ENCODE results near the gene NAT14.

Gene NAT14

GRCh38 chr19:55453511-55454260 lies 31.3 kb upstream of the NAT14 start:
- DNase-seq (ENCODE audit: low read depth in 2 of 2), result no peak

DNA sequence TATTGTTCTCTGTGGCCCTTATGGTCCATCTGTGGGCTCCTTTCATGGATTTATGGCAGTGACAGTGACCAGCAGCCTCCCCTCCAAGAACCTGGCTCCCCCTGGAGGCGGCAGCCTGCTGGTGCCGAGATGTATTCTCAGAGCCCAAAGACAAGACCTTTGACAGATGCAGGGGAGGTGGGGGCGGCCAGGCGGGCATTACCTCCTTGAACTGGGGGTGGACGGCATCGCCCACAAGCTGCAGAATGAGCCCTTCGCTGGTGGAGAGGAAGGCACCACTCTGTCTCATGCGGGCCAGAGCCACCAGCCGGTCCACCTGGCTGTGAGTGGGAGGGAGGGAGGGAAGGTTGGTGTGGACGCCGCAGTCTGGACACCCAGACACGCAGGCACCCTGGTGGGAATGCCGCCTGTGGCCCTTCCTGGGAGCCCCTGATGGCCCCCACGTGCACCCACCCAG lies 30.2 kb upstream of the NAT14 start:
- DNase-seq (ENCODE audit: low read depth in 2 of 2), result no peak

GRCh38 chr19:55455576-55456235 lies 29.3 kb upstream of the NAT14 start:
- no peak for DNase-seq (ENCODE audit: low read depth in 2 of 2)

- DNase-seq (ENCODE audit: low read depth in 2 of 2), result no peak
Measured at GRCh38 chr19:55456347-55456746, 28.6 kb upstream of the NAT14 start.

DNA sequence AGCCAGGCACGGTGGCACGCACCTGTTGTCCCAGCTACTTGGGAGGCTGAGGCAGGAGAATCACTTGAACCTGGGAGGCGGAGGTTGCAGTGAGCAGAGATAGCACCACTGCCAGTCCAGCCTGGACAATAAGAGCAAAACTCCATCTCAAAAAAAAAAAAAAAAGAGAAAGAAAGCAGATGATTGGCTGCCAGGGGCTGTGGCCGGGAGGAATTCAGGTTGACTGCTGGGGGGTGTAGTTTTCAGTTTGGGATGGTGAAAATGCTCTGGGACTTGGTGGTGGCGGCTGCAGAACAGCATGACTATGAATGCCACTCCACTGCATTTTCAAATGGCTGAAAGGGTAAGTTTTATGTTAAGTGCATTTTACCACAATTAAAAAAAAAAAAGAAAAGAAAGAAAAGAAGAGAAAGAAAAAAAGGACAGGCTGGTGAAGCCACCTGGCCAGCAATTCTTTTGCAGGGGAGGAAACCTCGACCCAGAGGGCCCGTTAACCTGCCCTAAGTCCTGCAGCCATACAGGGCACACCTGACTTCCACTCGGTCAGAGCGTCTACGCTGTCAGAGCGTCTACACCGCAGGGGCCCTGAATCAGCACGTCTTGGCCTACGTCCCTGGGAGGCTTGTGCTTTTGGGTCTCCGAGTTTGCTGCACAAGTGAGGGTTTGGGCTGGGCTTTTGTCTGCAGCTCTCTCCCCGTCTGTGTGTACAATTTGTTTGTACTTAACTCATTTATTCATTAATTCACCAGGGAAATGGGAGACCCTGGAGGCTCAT lies 27.1 kb upstream of the NAT14 start:
- DNase-seq (ENCODE audit: low read depth in 2 of 2), result no peak

- no peak for DNase-seq (ENCODE audit: low read depth in 2 of 2)
Measured at GRCh38 chr19:55459551-55459949, 25.4 kb upstream of the NAT14 start.

GRCh38 chr19:55459950-55460657 lies 24.9 kb upstream of the NAT14 start:
- no peak for DNase-seq (ENCODE audit: low read depth in 2 of 2)

GRCh38 chr19:55460670-55461258 lies 24.2 kb upstream of the NAT14 start:
- no peak for DNase-seq (ENCODE audit: low read depth in 2 of 2)

GRCh38 chr19:55461259-55461973 lies 23.6 kb upstream of the NAT14 start, which contains the start of gene ISOC2:
Gene ISOC2, minus strand, starts transcription at chr19:55461642. Its CDS starts 5,156 bp downstream, at chr19:55456486.
- peak; percentile 100 for DNase-seq (ENCODE audit: low read depth in 2 of 2)

DNA sequence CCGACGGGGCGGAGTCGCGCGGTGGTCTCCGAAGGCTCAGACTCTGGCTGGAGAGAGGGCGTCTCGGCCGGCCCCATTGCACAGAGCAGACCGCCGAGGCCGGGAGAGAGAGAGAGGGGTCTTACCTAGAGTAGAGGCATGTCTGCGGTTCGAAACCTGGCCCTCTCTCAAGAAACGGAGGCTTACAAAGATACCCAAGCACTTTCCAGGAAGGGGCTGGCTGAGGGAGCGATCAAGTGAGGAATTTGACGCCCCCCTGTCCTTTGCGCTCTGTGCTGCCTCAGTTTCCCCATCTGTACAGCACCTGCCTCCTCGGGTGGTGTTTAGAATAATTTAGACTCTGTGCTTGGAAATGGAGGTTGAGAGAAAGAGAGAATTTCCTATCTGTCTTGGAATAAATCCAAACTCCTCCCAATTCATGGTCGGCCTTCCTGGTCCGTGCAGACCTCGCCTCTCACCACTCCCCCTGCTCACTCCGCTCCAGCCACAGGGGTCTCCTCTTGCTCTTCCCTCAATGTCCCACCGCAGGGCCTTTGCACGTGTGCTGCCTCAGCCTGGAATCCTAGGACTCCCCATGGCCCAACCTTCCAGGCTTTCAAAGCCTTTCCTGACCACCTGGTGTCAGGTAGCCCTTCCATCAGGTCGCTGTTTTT lies 22.9 kb upstream of the NAT14 start:
- DNase-seq (ENCODE audit: low read depth in 2 of 2), result no peak

GRCh38 chr19:55462722-55463121 lies 22.3 kb upstream of the NAT14 start:
- DNase-seq (ENCODE audit: low read depth in 2 of 2), result no peak

- no peak for DNase-seq (ENCODE audit: low read depth in 2 of 2)
Measured at GRCh38 chr19:55463583-55464031, 21.4 kb upstream of the NAT14 start.

GRCh38 chr19:55464039-55464661 lies 20.8 kb upstream of the NAT14 start:
- no peak for DNase-seq (ENCODE audit: low read depth in 2 of 2)

DNA sequence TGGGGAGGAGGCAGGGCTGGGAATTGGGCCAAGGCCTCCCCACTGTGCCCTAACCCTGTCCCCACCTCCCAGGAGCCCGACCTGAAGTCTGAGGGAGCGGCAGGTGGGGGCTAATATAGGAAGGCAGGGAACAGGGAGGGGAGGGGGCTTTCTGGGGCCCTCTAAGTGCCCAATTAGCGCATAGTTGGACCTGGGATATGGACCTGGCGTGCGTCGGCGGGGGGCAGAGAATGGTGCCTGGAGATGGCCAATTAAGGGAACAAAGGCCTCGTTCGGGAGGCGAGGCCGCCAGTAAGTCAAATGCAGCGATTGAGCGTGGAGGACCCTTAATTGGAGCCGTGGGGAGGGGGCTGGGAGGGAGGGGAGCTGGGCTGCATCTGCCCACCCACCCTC lies 20.3 kb upstream of the NAT14 start, which contains the start of gene C19orf85:
Gene C19orf85 (minus strand): TSS at position 90 of the 393 bp plus-strand sequence. CDS start 197 bp downstream, outside the sequence.
- no peak for DNase-seq (ENCODE audit: low read depth in 2 of 2)

GRCh38 chr19:55465460-55466240 lies 19.3 kb upstream of the NAT14 start:
- DNase-seq (ENCODE audit: low read depth in 2 of 2), result no peak

- DNase-seq (ENCODE audit: low read depth in 2 of 2), result no peak
Measured at GRCh38 chr19:55466241-55466614, 18.8 kb upstream of the NAT14 start.

- DNase-seq (ENCODE audit: low read depth in 2 of 2), result peak; percentile 43 to 60
Measured at GRCh38 chr19:55467236-55468053, 17.5 kb upstream of the NAT14 start.

GRCh38 chr19:55468054-55468393 lies 17.0 kb upstream of the NAT14 start:
- DNase-seq (ENCODE audit: low read depth in 2 of 2), result no peak
